Neural progenitor cell (in vitro differentiated cells): Measurements from ENCODE around the gene SOST.

Experiments used
- EZH2 ChIP-seq: fragments of 200-600 bp; sonication (generic); IDR thresholded peaks from 2 replicates; pipeline ENCODE4 v1.6.1; 2017; ENCODE audit warnings: antibody characterized with exemption, mild to moderate bottlenecking, moderate library complexity
- TF ChIP-seq, protein P1 (sequence below): fragments of 200-600 bp; sonication (generic); IDR thresholded peaks from 2 replicates; pipeline ENCODE4 v1.5.1; 2017; ENCODE audit warnings: antibody characterized with exemption, mild to moderate bottlenecking

DNA sequence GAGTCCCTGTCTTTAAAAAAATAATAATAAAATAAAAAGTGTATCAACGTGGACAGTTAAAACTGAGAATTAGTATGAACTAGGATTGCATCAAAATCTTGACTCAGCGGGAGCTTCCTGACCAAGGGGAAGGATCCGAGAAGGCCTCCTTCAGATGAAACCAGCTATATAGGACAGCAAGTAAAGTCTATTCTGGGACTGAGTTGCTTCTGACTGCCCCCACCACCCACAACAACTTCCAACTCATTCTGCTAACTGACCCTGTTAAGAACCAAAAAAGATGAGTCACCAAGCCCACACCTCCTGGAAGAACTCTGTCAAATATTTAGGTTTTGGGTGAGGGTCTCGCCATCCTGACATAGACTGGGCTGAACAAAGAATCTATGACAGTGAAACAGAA lies 49.5 kb upstream of the SOST start:
- no peak for TF ChIP-seq EZH2
- TF ChIP-seq, protein P1, sequence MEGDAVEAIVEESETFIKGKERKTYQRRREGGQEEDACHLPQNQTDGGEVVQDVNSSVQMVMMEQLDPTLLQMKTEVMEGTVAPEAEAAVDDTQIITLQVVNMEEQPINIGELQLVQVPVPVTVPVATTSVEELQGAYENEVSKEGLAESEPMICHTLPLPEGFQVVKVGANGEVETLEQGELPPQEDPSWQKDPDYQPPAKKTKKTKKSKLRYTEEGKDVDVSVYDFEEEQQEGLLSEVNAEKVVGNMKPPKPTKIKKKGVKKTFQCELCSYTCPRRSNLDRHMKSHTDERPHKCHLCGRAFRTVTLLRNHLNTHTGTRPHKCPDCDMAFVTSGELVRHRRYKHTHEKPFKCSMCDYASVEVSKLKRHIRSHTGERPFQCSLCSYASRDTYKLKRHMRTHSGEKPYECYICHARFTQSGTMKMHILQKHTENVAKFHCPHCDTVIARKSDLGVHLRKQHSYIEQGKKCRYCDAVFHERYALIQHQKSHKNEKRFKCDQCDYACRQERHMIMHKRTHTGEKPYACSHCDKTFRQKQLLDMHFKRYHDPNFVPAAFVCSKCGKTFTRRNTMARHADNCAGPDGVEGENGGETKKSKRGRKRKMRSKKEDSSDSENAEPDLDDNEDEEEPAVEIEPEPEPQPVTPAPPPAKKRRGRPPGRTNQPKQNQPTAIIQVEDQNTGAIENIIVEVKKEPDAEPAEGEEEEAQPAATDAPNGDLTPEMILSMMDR, result no peak
